ENCODE results near the gene RNPEPL1.
"Not testable (repeated sequence)": the region's sequence is repeated elsewhere in the genome, so short reads cannot be mapped to it uniquely, and the experiment has no call there.

RNPEPL1 gene

GRCh38 chr2:240605867-240606743 is 37.8 kb downstream of the RNPEPL1 start:
- DNase-seq = no peak

GRCh38 chr2:240611601-240612210 is 43.4 kb downstream of the RNPEPL1 start:
- no peak for DNase-seq

- no peak for DNase-seq
Measured at GRCh38 chr2:240613781-240614180, 45.5 kb downstream of the RNPEPL1 start.

GRCh38 chr2:240614391-240614790 is 46.1 kb downstream of the RNPEPL1 start:
- no peak for DNase-seq

- no peak for DNase-seq
Measured at GRCh38 chr2:240615396-240615795, 47.1 kb downstream of the RNPEPL1 start.

- DNase-seq = no peak
Measured at GRCh38 chr2:240615820-240616547, 47.7 kb downstream of the RNPEPL1 start.

- DNase-seq = not testable (repeated sequence)
Measured at GRCh38 chr2:240616860-240617666, 48.8 kb downstream of the RNPEPL1 start.

GRCh38 chr2:240618776-240619175 is 50.5 kb downstream of the RNPEPL1 start:
- no peak for DNase-seq

GRCh38 chr2:240619506-240620148 is 51.3 kb downstream of the RNPEPL1 start:
- DNase-seq = no peak

- no peak for DNase-seq
Measured at GRCh38 chr2:240620149-240620731, 52.0 kb downstream of the RNPEPL1 start.

GRCh38 chr2:240620859-240621258 is 52.6 kb downstream of the RNPEPL1 start:
- DNase-seq = no peak

- DNase-seq = no peak
Measured at GRCh38 chr2:240622060-240622411, 53.8 kb downstream of the RNPEPL1 start.

- DNase-seq = no peak
Measured at GRCh38 chr2:240622531-240623235, 54.4 kb downstream of the RNPEPL1 start.

- DNase-seq = no peak
Measured at GRCh38 chr2:240623531-240624010, 55.3 kb downstream of the RNPEPL1 start.

- DNase-seq = no peak
Measured at GRCh38 chr2:240624011-240624949, 56.0 kb downstream of the RNPEPL1 start.

GRCh38 chr2:240624950-240625621 is 56.8 kb downstream of the RNPEPL1 start, which contains the start of gene GPR35:
Gene GPR35, plus strand, starts transcription at chr2:240625480. Its CDS starts 4,473 bp downstream, at chr2:240629953.
- DNase-seq = peak; percentile 9

GRCh38 chr2:240626531-240627300 is 58.4 kb downstream of the RNPEPL1 start:
- no peak for DNase-seq

Data from amniotic stem cell (primary cell).